KOPT-K1 (cell line): Measurements from ENCODE around the gene PRRC2C.

Experiments
- H3K27ac ChIP-seq: fragments of 200-600 bp; sonication (generic); 2 replicates; pipeline ENCODE4 v1.5.1; 2016; ENCODE audit warnings: antibody characterized with exemption, mild to moderate bottlenecking, low read depth, low read length; ENCODE audit not compliant: poor library complexity, severe bottlenecking
- H3K36me3 ChIP-seq: fragments of 200-600 bp; sonication (generic); 2 replicates; pipeline ENCODE4 v1.5.1; 2017; ENCODE audit warnings: antibody characterized with exemption, mild to moderate bottlenecking, low read length, moderate library complexity; ENCODE audit not compliant: insufficient read depth
- H3K9me3 ChIP-seq: fragments of 200-600 bp; sonication (generic); 2 replicates; pipeline ENCODE4 v1.5.1; 2017; ENCODE audit warnings: antibody characterized with exemption, low read length, mild to moderate bottlenecking; ENCODE audit not compliant: insufficient read depth, poor library complexity, severe bottlenecking

PRRC2C gene

GRCh38 chr1:171623651-171624331 is 138.5 kb downstream of the PRRC2C start:
- Histone ChIP-seq H3K27ac (no peak overlapping the region), H3K9me3 (no peaks in the 10 kb centered on the region), H3K36me3 (no peaks in the 10 kb centered on the region)

DNA sequence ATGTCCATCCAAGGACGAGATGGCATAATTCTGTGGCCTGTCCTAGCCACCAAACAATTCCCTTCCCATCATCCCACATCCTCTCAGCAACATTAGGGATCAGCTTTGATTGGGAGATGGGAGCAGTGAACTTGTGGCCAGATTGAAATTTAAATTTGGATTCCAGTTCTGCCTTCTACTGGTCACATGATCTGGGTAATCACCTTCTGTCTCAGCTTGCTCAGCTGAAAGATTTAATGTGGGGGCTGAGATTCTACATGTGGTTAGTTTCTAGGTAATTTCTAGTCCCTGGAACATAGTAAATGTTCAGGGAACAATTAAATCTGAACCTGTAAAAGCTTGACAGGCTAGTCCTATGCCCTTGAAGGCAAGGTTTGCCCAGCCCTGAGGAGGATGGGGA is 139.9 kb downstream of the PRRC2C start:
- no peaks in the 10 kb centered on the region for H3K36me3 ChIP-seq
- H3K9me3 ChIP-seq = no peaks in the 10 kb centered on the region

GRCh38 chr1:171627020-171627419 is 141.7 kb downstream of the PRRC2C start:
- Histone ChIP-seq H3K36me3 (no peaks in the 10 kb centered on the region), H3K27ac (no peak overlapping the region), H3K9me3 (no peaks in the 10 kb centered on the region)

More for the DNA sequence above, 139.9 kb downstream of the PRRC2C start:
- no peak overlapping the region for H3K27ac ChIP-seq

- Histone ChIP-seq H3K9me3 (no peaks in the 10 kb centered on the region), H3K27ac (no peak overlapping the region), H3K36me3 (no peaks in the 10 kb centered on the region)
These were observed 142.9 kb downstream of the PRRC2C start for GRCh38 chr1:171628225-171628624.

DNA sequence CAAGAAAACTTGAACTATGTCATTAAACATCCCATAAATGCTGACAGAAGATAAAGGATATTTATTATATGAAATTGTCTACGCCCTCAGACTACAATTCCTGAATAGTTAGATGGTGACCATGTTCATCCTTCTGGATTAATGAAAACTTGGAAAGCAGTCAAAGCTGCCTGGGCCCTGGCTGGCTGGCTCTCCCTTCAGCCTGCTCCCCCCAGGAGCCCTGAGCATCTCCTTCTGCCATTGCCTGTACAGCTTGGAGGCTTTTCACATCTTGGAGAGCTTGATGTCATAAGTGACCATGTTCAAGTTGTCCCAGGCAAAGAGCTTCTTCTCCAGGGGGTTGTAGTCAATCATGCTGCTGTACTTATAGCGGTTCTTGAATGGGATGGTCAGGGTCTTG is 150.3 kb downstream of the PRRC2C start:
- Histone ChIP-seq H3K27ac (no peak overlapping the region), H3K36me3 (no peaks in the 10 kb centered on the region), H3K9me3 (no peaks in the 10 kb centered on the region)

DNA sequence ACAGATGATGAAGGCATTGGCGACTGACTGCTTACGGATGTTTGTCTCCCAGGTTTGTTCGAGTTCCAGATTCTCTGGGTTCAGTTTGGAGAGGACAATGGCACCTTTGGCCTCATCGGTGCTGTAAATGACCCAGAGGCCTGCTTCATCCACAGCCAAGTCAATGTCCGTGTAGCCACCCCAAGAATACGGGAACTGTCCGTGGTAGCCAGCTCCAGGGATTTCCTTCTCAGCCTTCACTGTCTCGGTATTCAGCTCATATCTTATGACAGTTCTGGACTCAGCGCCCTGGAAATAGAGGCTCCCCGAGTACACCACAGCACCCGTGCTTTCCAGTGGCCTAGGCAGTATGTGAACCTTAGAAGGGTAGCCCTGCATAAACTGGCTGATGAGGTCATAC is 150.8 kb downstream of the PRRC2C start:
- Histone ChIP-seq H3K36me3 (no peaks in the 10 kb centered on the region), H3K27ac (no peak overlapping the region), H3K9me3 (no peaks in the 10 kb centered on the region)

GRCh38 chr1:171637928-171638576 is 152.7 kb downstream of the PRRC2C start:
- Histone ChIP-seq H3K9me3 (no peaks in the 10 kb centered on the region), H3K36me3 (no peaks in the 10 kb centered on the region), H3K27ac (no peak overlapping the region)

DNA sequence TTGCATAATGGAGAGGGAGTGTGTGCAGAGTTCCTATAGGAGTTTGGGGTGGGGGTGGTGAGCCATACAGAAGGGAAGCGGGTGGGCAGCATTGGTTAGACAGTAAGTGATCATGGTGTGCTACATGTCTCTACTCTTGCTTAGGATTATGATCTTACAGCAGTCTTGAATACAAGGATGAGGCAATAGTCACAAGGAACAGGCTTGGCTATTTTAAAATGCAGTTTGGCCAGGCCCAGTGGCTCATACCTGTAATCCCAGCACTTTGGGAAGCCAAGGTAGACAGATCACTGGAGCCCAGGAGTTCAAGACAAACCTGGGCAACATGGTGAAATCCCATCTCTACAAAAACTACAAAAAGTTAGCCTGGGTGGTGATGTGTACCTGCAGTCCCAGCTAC is 154.9 kb downstream of the PRRC2C start:
- no peaks in the 10 kb centered on the region for H3K9me3 ChIP-seq

GRCh38 chr1:171641076-171641864 is 155.9 kb downstream of the PRRC2C start:
- no peak overlapping the region for H3K27ac ChIP-seq
- H3K36me3 ChIP-seq = no peaks in the 10 kb centered on the region
- no peaks in the 10 kb centered on the region for H3K9me3 ChIP-seq

More for the DNA sequence above, 154.9 kb downstream of the PRRC2C start:
- no peak overlapping the region for H3K27ac ChIP-seq
- H3K36me3 ChIP-seq = no peaks in the 10 kb centered on the region

GRCh38 chr1:171642197-171642596 is 156.9 kb downstream of the PRRC2C start:
- no peaks in the 10 kb centered on the region for H3K9me3 ChIP-seq
- H3K27ac ChIP-seq = no peak overlapping the region
- H3K36me3 ChIP-seq = no peaks in the 10 kb centered on the region
